OCI-LY7 (cell line): ENCODE results near the gene CCIN. TPM values are rescaled to one million over a fixed set of nuclear protein-coding genes. Genes with fewer than 3 reads are reported as not detected.
A peak's percentile ranks its signal among the peaks of the same experiment; 100 is the strongest.

Source experiments
- Bru-seq: library from RNA; stranded (reverse); fragments of 400-500 nt; gene quantifications from one replicate; lab custom pipeline; 2021; lab: Mats Ljungman, UMichigan
- BruChase-seq, 2 experiments: library from RNA; stranded (reverse); fragments of 400-500 nt; gene quantifications; one replicate each; lab custom pipeline; 2021; lab: Mats Ljungman, UMichigan
- BruUV-seq: library from RNA; stranded (reverse); fragments of 400-500 nt; replicated peaks from 2 replicates; lab custom pipeline; 2021; lab: Mats Ljungman, UMichigan
- CTCF ChIA-PET: fragments of 300-600 bp; sonication (Branson Sonifier 250); formaldehyde crosslinking; loops from one replicate; lab custom pipeline; 2022; ENCODE audit warnings: antibody characterized with exemption; ENCODE audit not compliant: unreplicated experiment; lab: Charles Lee
- POLR2A ChIA-PET: fragments of 300-600 bp; sonication (Branson Sonifier 250); formaldehyde crosslinking; loops from one replicate; lab custom pipeline; 2022; ENCODE audit warnings: antibody characterized with exemption; lab: Charles Lee
- DNase-seq: peaks from one replicate; pipeline ENCODE4 v3.0.0-alpha.2; 2015; ENCODE audit warnings: low spot score
- H2AFZ ChIP-seq: fragments of 200-600 bp; sonication (generic), shearing (Covaris generic); 2 replicates; pipeline ENCODE4 v1.6.1; 2014; ENCODE audit warnings: mild to moderate bottlenecking, antibody characterized with exemption, low read length, moderate library complexity
- H3K27ac ChIP-seq: fragments of 200-600 bp; sonication (generic); 2 replicates; pipeline ENCODE4 v1.5.1; 2014; ENCODE audit warnings: mixed run types, low read depth, mild to moderate bottlenecking, moderate library complexity, low read length, inconsistent platforms; ENCODE audit not compliant: poor library complexity, severe bottlenecking
- H3K36me3 ChIP-seq: fragments of 200-600 bp; sonication (generic); 2 replicates; pipeline ENCODE4 v1.6.1; 2014; ENCODE audit warnings: mild to moderate bottlenecking, antibody characterized with exemption, low read length, moderate library complexity, mixed read lengths; ENCODE audit not compliant: insufficient read depth
- H3K4me1 ChIP-seq: fragments of 200-600 bp; sonication (generic); 2 replicates; pipeline ENCODE4 v1.5.1; 2014; ENCODE audit warnings: mild to moderate bottlenecking, low read length; ENCODE audit not compliant: insufficient read depth, poor library complexity, severe bottlenecking
- H3K4me2 ChIP-seq: fragments of 200-600 bp; sonication (generic); 2 replicates; pipeline ENCODE4 v1.6.1; 2014; ENCODE audit warnings: mild to moderate bottlenecking, low read length
- H3K4me3 ChIP-seq: fragments of 200-600 bp; sonication (generic); 2 replicates; pipeline ENCODE4 v1.5.1; 2014; ENCODE audit warnings: mild to moderate bottlenecking, low read depth, low read length; ENCODE audit not compliant: poor library complexity, severe bottlenecking
- H3K79me2 ChIP-seq: fragments of 200-600 bp; sonication (generic); 2 replicates; pipeline ENCODE4 v1.6.1; 2016; ENCODE audit warnings: low read depth, mild to moderate bottlenecking, low read length, moderate library complexity, mixed read lengths; ENCODE audit not compliant: insufficient read depth
- H3K9me2 ChIP-seq: fragments of 200-600 bp; sonication (generic); 2 replicates; pipeline ENCODE4 v1.6.1; 2016; ENCODE audit warnings: mild to moderate bottlenecking, low read length, mixed read lengths; ENCODE audit not compliant: insufficient read depth
- H3K9me3 ChIP-seq: fragments of 200-600 bp; sonication (generic); 2 replicates; pipeline ENCODE4 v1.6.1; 2014; ENCODE audit warnings: mild to moderate bottlenecking, mixed run types, low read length, mixed read lengths
- H4K20me1 ChIP-seq: fragments of 200-600 bp; sonication (generic); 2 replicates; pipeline ENCODE4 v1.6.1; 2014; ENCODE audit warnings: mild to moderate bottlenecking, antibody characterized with exemption, low read length, moderate library complexity, mixed read lengths; ENCODE audit not compliant: insufficient read depth
- EZH2phosphoT487 ChIP-seq: fragments of 200-600 bp; sonication (generic); IDR thresholded peaks from 2 replicates; pipeline ENCODE4 v1.6.1; 2018; ENCODE audit warnings: low read depth, borderline replicate concordance, mild to moderate bottlenecking, mixed run types, antibody characterized with exemption, low read length, moderate library complexity, mixed read lengths
- intact Hi-C: fragments of 100-400 bp; cut with micrococcal nuclease; formaldehyde crosslinking; loops from one replicate; pipeline ENCODE4 v1.10.0; 2022; ENCODE audit not compliant: unreplicated experiment
- long read RNA-seq: library from polyadenylated mRNA; stranded (forward); transcript quantifications from one replicate; pipeline ENCODE4 v2.0.0, GENCODE V29; 2022
- total RNA-seq, 2 experiments: library from RNA; depleted of rRNA in 1 of 2; stranded (reverse); fragments of >200 nt in 1 of 2; shearing (Covaris generic) in 1 of 2; gene quantifications; 2 replicates each; pipeline ENCODE4 v1.2.3, GENCODE V29; 2014 to 2022
- TF ChIP-seq, protein P1 (sequence below): fragments of 200-600 bp; sonication (generic); conservative IDR thresholded peaks from 2 replicates; pipeline ENCODE4 v1.5.1; 2014; ENCODE audit warnings: mild to moderate bottlenecking, antibody characterized with exemption, low read length, moderate library complexity, mixed read lengths

Gene CCIN
- total RNA-seq (2014; rRNA removed; shearing (Covaris generic)): not detected in 2 replicates
- total RNA-seq (2022): not detected in 2 replicates
- Bru-seq, nascent RNA: not detected
- percentile 19 among the genes with signal in this experiment for BruChase-seq, experiment 1, labeled RNA remaining after a 6-hour chase
- not detected for BruChase-seq, experiment 2, labeled RNA remaining after a 2-hour chase
- long read RNA-seq: 0 reads

GRCh38 chr9:36169166-36169565, at the start of gene CCIN:
Gene CCIN, plus strand, starts transcription at chr9:36169388. Its CDS starts 115 bp downstream, at chr9:36169503.
- Histone ChIP-seq H3K9me2 (no peaks in the 10 kb centered on the region), H3K27ac (no peak within 1 kb of the TSS), H3K4me2 (no peak within 1 kb of the TSS), H3K4me1 (peaks cover 3% of the 10 kb centered on the region), H3K36me3 (no peaks in the 10 kb centered on the region), H3K4me3 (no peak within 1 kb of the TSS), H4K20me1 (no peaks in the 10 kb centered on the region), H2AFZ (no peak within 1 kb of the TSS), H3K9me3 (no peaks in the 10 kb centered on the region), H3K79me2 (no peaks in the 10 kb centered on the region)
- ChIA-PET POLR2A (no interaction called here), CTCF (no interaction called here)
- DNase-seq: no peak
- intact Hi-C loops: loop anchor here (10.0 kb wide), 1 partner anchor 134 kb away; the partner anchor contains the start of gene RECK
- no TSS peak for BruUV-seq
- TF ChIP-seq EZH2phosphoT487: no peak
- TF ChIP-seq, protein P1, sequence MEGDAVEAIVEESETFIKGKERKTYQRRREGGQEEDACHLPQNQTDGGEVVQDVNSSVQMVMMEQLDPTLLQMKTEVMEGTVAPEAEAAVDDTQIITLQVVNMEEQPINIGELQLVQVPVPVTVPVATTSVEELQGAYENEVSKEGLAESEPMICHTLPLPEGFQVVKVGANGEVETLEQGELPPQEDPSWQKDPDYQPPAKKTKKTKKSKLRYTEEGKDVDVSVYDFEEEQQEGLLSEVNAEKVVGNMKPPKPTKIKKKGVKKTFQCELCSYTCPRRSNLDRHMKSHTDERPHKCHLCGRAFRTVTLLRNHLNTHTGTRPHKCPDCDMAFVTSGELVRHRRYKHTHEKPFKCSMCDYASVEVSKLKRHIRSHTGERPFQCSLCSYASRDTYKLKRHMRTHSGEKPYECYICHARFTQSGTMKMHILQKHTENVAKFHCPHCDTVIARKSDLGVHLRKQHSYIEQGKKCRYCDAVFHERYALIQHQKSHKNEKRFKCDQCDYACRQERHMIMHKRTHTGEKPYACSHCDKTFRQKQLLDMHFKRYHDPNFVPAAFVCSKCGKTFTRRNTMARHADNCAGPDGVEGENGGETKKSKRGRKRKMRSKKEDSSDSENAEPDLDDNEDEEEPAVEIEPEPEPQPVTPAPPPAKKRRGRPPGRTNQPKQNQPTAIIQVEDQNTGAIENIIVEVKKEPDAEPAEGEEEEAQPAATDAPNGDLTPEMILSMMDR: no peak

DNA sequence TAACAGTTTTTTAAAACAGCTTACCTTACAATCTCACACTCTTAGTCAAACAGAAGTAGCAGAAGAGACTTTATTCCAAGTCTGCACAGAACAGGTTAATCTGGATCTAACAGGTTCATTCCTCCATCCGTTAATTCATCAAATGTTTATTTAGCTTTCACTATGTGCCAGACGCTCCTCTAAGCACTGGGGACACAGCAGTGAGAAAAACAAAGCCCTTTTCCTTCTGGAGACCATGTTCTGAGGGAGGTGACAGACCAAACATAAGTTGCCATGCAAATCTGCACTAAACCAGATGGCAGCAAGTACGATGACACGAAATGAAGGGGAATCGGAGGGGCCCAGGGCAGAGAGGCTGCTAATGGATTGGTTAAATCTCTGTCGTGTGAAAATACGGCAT, 49.7 kb upstream of the CCIN start:
- H3K4me3 ChIP-seq: no peak overlapping the region
- no peaks in the 10 kb centered on the region for H3K9me2 ChIP-seq
- no peak overlapping the region for H3K4me2 ChIP-seq
- no peak overlapping the region for H2AFZ ChIP-seq
- H3K27ac ChIP-seq: no peak overlapping the region
- H3K79me2 ChIP-seq: no peaks in the 10 kb centered on the region; the same call in 1 of the 2 replicates
- H4K20me1 ChIP-seq: no peaks in the 10 kb centered on the region
- intact Hi-C loops: no loop called here
- ChIA-PET CTCF (no interaction called here), POLR2A (no interaction called here)
- no peak for TF ChIP-seq EZH2phosphoT487
- no peaks in the 10 kb centered on the region for H3K4me1 ChIP-seq
- no TSS peak for BruUV-seq
- H3K9me3 ChIP-seq: no peaks in the 10 kb centered on the region
- no peaks in the 10 kb centered on the region for H3K36me3 ChIP-seq
- no peak for DNase-seq

DNA sequence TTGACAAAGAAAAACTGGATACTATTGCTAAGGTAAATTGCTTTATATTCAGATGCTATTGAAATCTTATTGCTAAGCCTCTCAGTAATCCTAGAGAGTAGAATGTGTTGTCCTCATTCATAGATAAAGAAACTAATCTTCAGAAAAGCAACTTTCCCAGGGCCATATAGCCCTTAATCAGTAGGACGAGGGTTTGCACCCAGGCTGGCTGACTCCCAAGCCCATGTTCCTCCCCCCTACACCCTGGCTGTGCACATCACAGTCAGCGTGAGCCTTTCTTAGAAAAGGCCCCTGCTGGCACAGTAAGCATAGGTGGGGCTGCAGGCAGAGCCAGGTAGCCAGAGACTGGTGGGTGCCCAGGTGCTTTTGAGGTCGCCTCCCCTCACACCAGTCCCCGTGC, 48.5 kb upstream of the CCIN start:
- H3K4me1 ChIP-seq: no peaks in the 10 kb centered on the region
- H4K20me1 ChIP-seq: no peaks in the 10 kb centered on the region
- TF ChIP-seq, protein P1: no peak
- no peak for TF ChIP-seq EZH2phosphoT487
- H3K9me3 ChIP-seq: no peaks in the 10 kb centered on the region
- H3K27ac ChIP-seq: no peak overlapping the region
- H3K4me3 ChIP-seq: no peak overlapping the region
- no TSS peak for BruUV-seq
- POLR2A ChIA-PET: no interaction called here
- no peaks in the 10 kb centered on the region for H3K36me3 ChIP-seq
- intact Hi-C loops: no loop called here
- H3K79me2 ChIP-seq: no peaks in the 10 kb centered on the region; the same call in 1 of the 2 replicates
- no peaks in the 10 kb centered on the region for H3K9me2 ChIP-seq
- no peak overlapping the region for H2AFZ ChIP-seq
- H3K4me2 ChIP-seq: no peak overlapping the region
- CTCF ChIA-PET: no interaction called here
- no peak for DNase-seq
